GM10266 (cell line): ENCODE measurements around the gene CMTM8.
A peak's percentile ranks its signal among the peaks of the same experiment; 100 is the strongest.

Experiments used
- DNase-seq: peaks from one replicate; pipeline ENCODE4 v3.0.0; 2012; ENCODE audit errors: extremely low spot score
- CTCF ChIP-seq: IDR thresholded peaks from 2 replicates; pipeline ENCODE4 v1.5.1; 2012; ENCODE audit warnings: mild to moderate bottlenecking, low read depth; ENCODE audit not compliant: control insufficient read depth, insufficient read depth; ENCODE audit errors: missing control alignments

CMTM8 gene

GRCh38 chr3:32371461-32372212 is 133.2 kb downstream of the CMTM8 start:
- TF ChIP-seq CTCF: no peak
- no peak for DNase-seq

- TF ChIP-seq CTCF: no peak
- DNase-seq: no peak
Observed at GRCh38 chr3:32372213-32372490, 133.7 kb downstream of the CMTM8 start.

- TF ChIP-seq CTCF: no peak
- DNase-seq: no peak
Observed at GRCh38 chr3:32373276-32373675, 134.8 kb downstream of the CMTM8 start.

- TF ChIP-seq CTCF: no peak
Observed at GRCh38 chr3:32373844-32374243, 135.4 kb downstream of the CMTM8 start.

GRCh38 chr3:32374788-32375595 is 136.5 kb downstream of the CMTM8 start:
- DNase-seq: peak; percentile 50
- TF ChIP-seq CTCF: peak; percentile 60

More at GRCh38 chr3:32373844-32374243, 135.4 kb downstream of the CMTM8 start:
- no peak for DNase-seq

GRCh38 chr3:32375596-32375930 is 137.1 kb downstream of the CMTM8 start:
- no peak for TF ChIP-seq CTCF
- DNase-seq: no peak

GRCh38 chr3:32376115-32376514 is 137.6 kb downstream of the CMTM8 start:
- no peak for TF ChIP-seq CTCF
- DNase-seq: no peak
